HG03342 (cell line): Measurements from ENCODE around the gene TMEM62.
"Not testable (repeated sequence)": the region's sequence is repeated elsewhere in the genome, so short reads cannot be mapped to it uniquely, and the experiment has no call there.

ENCODE experiments used
- ATAC-seq: cut with Tn5 transposase; IDR thresholded peaks from one replicate; pipeline ENCODE4 v1.9.1; 2021; ENCODE audit warnings: mild to moderate bottlenecking, moderate library complexity; ENCODE audit not compliant: unreplicated experiment

Gene TMEM62

DNA sequence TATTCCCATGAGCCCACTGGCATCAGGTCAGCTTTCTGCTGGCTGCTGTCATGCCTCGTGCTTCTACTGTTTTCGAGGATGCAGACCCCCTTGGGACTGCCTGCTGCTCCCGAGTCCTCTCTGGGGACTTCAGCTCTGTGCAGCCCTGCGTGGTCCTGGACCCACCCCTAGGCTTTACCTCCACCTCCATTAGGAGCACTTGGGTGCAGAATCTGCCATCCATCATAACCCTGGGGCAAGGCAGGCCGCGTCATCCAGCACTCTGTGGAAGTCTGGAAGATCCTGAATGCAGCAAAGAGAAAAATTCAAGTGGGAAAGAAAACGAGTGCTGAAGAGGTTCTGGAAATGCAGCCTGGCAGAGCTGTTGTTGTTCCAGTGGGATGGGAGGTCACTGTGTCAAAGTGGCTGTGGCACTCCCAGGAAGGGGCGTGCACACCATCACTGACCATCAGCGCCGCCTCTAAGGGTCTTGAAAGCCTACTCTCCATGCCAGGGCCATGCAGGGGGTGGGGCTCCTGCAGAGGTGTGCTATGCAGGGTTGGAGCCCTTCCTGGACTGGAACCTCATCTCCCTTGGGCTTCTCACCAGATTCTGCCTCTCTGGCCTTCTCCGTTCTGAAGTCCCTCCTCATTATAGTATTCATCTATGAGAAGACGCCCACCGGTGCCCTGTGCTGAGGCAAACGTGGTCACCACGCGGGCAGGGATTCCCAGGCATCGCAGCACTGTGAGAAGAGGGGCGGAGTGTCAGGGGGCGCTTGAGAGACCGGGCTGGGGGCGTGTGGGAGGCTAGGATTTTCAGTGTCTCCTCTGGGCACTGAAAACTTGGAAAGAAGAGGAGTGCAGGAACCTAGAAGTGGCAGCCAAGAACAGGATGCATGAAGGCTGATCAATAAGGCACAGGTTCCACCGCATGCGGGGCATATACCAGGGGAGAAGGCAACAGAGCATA, 74.9 kb downstream of the TMEM62 start:
- ATAC-seq = no peak

DNA sequence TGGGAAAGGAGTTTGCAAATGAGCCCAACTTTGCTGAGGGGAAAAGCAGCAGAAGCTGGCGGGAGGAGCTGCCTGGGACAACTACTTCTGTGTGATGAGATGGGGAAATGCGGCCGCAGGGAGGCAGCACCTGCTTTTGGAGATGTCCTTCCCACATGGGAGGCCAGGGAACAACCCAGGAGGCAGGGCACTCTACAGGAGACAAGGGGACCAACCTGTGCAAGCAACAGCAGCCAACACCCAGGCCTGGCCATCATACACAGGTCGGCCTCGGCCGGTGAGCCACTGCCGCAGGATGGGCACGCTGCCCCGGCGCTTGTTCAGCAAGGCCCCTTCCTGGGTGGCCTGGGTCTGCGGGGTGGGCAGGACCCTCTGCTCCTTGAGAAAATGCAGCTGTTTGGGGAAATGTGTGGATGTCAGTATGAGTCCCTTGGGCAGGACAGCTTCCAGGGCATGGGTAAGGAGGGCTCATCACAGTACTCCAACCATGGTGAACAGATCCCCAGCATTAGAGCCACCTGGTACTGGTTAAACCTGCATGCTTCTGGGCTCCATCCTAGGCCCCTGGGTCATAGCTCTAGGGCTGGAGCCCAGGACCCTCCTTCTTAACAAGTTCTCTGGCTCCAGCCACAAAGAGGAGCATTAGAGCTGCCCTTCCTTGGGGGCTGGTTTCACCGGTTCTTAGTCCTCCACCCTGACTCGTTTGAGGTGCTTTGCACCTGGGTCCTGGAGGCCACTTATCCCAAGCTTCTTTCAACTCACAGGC, 75.9 kb downstream of the TMEM62 start:
- no peak for ATAC-seq

DNA sequence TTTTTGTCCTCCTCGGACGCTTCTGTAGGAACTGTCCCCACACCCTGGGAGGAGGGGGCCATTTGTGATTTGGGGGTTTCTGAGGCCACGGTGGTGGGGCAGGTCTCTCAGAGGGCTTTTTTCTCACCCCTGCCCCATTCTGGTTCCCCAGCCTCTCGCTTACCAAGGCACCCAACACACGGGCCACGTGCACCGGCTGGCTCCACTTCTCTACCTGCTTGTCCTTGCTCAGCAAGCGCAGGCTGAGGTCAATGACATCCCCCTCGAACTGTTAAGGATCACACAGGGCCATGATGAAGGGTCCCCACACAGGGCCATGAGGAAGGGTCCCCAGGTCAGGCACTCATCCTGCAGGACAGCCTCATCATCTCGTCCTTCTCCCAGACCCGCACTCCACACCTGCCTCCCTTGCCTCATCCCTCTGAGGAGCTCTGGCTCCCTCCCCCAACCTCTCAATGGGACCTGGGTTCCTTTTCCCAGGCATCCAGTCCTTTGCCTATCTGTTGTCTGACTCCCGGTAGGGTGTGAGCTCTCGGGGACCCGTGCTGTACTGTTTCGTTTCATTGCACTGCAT, 76.9 kb downstream of the TMEM62 start:
- no peak for ATAC-seq

DNA sequence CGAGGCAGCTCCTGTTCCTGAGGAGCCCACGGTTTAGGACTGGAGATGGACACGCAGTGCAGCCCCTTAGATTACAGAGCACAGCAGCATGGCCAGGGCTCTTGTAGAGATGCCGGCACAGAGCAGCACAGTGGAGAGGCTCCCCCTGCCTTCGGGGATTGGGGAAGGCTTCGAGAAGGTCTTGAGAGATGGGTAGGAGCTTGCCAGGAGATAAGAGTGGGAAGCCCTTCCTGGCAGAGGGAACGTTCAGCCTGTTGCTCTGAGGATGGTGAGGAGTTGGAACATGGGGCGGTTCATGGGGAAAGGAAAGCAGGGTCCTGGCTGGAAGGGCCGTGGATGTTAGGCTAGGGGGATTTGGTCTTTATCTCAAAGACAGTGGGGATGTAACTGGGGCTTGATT, 77.4 kb downstream of the TMEM62 start:
- no peak for ATAC-seq

DNA sequence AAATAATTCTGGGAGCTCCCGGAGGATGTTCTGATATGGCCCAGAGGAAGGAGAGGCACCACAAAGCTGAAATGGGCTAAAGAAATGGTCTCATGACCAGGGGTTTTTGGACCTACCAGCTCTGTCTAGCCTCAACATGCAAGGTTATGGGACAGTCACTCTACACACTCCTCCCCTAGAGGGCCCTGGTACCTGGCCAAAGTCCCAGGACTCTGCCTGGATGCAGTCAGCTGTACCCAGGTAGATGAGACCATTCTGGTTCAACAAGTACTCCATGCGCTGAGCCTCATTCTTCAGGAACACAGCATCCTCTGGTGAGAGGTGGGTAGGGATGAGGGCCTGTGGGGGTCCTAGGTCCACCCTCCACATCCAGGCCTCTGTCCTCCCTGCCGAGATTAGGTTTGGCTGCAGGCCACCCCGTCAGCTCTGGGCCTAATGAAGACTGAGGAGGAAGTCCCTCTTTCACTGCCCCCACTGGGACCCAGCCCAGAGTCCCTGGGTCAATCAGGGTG, 77.9 kb downstream of the TMEM62 start:
- ATAC-seq = no peak

DNA sequence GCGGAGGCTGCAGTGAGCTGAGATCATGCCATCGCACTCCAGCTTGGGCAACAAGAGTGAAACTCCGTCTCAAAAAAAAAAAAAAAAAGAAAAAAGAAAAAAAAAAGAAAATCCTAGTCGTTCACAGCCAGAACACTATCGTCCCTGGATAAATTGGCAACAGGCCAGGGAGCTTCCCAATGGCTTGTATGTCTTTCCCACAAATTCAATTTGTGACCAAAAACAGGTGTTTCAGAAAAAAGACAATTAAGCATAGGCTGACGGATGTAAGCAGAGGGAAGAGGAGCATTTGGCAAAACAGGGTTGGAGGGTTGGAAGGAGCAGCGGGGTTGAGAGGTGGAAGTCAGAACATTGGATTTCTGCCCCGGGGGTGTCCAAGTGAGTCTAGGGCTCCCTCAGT, 78.9 kb downstream of the TMEM62 start:
- ATAC-seq = no peak

DNA sequence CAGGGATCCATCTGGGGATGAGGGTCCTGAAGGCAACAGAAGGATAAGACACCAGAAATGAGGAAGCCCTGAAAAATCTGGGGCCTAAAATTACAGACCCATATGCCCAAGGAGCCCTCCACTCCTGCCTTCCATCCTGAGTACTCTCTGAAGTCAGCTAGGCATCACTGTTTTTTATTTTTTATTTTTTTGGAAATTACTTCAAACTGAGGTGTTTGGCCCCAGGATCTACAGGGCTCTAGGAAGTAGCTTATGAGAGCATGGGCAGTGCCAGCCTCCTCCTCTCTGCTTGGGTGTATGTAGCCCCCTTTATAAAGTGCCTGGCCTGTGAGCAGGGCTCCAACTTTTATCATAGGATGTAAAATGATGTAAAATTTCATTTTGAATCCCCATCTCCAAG, 79.6 kb downstream of the TMEM62 start:
- no peak for ATAC-seq

DNA sequence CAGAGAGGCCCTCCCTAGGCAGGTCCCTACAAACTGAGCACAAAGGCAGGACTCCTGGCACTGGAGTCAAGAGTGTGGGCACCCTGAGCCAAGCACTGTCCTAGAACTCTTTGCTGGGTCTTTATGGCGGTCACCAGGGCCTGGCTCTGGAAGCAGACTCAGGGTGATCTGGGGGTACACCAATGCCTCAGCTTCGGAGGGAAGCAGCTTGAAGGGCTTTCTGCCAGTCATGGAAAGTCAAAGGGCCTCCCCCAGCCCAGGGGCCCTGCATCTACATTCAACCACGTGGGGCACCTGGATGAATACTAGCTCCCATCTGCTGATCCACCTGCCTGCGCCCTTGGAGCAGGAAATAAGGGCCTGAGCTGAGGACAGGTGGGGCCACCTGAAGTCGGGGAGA, 80.1 kb downstream of the TMEM62 start:
- no peak for ATAC-seq

DNA sequence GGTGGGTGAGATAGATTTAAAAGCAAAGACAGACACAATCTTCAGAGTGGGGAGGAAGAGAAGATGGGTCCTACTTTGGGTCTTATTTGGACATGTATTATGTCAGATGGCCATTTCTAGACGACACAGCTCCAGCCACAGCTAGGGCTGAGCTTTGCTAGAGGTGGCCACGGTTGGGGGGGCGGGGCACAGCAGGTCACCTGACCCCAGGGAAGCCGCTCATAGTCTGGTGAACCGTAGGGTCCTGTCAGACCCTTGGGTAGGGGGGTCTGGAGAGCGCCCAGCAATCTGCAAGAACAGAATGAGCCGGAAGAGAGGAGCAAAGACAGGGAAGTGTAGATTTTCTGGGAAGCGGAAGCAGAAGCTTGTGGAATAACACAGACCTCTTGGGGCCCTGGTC, 80.8 kb downstream of the TMEM62 start:
- ATAC-seq = no peak

DNA sequence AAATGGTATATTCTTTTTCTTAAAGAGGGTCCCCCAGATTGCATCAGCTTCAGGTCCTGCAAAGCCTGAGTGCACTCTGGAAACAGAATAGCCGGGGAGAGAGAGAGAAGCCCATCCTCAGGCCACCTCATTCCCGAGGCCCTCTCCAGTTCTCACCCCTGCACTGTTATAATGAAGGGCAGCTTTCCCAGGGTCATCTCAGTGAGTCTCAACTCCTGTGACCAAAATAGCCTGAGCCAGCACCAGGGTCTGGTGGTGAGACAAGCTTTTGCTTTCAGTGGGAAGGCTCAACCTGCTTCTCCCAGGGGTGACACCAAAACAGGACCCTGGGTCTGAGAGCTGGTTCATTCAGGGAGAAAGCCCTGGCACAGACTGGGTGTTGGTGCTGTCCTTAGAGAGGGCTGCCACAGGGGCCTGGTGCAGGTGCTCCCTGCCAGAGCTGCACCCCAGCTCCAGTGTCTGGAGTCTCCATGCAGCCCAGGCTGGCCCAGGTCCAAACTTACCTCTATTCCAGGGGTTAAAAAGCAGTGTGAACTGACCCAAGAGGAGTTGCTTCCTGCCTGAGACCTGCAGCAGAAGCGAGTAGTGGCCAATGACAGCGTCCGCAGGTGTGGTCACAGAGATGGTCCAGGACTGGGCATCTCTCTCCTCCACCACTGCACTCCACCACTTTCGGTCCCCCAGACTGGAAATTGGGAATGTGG, 81.4 kb downstream of the TMEM62 start:
- ATAC-seq = no peak

DNA sequence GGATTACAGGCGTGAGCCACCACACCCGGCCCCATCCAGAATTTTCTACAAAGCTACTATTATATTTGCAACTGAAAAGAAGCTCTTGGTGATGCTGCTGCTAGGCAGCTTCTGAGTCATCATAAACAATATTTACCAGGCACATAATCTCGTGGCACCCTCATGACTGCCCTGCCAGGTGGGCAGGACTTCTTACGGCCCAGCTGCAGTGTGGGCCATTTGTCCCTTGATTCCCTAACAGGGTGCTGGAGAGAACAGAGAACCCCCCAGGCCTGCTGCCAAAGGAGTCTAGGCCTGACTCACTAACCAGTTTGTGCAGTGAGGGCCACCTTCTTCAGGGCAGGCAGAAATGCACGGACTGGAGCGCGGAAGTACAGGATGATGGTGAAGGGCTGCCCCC, 82.6 kb downstream of the TMEM62 start:
- no peak for ATAC-seq

DNA sequence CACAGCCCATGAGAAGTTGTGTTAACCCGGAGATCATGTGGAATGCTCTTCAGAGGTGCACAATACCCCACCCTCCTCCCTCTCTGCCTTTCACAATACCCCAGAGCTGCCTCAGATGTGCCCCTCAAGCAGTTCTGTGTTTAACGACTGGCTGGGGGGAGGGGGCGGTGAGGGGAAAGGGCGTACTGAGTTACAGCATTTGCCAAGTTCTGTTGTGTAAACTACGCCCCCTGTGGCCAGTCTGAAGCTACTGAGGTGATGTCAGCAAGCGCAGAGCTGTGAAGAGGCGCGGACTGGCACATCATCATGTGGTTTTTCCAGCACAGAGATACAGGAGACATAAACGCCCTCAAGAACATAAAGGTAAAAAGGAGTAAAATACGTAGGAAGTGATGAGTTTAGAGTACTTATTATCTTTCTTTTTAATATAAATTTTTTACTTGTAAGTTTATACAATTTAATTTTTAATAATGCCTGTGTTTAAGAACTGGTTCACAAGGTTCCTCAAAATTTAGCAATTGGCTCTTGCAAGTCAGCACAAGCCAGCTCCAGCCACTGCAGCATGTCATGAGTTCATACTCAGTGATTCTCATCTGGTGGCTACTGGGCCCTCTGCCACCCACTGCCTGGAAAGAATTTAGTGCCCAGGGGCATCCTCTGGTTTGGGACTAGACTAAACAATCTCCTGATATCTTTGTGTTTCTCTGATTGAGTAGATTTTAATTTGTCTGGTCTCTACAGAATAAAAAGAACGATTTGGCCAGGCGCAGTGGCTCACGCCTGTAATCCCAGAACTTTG, 85.7 kb downstream of the TMEM62 start:
- ATAC-seq = no peak

DNA sequence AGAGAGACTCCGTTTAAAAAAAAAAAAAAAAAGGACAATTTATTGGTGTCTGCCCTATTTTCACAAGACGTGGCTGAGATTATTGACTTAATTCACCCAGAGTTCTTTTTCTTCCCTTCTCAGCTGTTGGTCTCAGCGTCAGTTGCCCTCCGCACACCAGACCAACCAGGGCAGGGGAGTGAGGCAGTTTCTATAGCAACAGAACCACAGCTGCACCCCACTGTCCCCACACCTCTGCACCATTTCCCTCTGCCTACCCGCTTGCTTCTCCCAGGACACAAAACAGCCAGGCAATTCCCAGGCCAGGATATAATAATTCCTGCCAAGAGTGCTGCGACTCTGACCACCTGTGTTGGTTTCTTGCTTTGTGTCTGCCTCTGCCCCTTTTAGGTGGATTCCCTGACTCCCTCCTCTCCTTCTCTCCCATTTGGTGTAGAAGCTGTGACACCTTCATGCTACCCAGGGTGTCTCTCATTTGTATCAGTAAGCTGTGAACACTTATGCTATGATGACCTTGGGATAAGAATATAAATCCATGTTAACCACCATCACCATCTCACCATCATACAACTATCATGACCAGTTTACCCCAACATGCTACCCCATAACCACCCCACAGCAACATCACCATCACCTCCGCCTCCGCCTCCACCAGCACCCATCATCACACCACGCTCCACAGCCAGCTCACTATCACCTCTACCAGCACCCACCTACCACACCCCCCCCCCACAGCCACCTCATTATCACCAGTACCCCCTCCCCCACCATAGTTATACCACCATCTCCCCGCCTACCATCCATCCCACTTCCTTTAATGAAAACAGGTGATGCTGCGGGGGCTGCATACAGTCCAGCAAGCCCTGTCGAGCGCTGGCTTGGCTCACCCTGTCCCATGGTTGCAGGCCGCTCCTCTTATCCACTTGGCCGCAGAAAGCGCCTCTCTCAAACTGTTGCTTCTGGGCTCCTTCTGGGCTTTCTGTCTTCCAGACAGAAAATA, 86.8 kb downstream of the TMEM62 start:
- ATAC-seq = no peak

DNA sequence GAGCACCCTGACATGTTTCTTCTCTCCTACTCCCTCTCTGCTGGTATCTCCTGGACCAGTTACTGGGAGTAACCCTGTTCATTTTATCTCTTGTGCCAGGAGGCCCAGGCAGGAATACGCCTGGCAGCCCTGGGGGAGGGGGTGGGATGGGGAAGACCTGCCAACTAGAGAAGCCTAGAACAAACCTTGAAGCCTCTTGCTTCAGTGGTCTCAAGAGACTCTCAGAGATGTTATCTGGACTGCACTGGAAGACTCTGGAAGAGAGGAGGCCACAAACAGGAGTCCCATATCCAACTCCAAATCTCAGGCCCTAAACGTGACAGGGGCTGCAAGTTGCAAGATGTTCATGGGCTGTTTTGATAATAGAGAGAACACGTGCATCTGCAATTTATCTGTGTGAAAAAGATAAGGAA, 87.6 kb downstream of the TMEM62 start, which contains the start of gene EPB42:
TSS of gene EPB42 (minus strand) at position 28 of the 413 bp plus-strand sequence. CDS start 193 bp downstream, outside the sequence.
- ATAC-seq = no peak

DNA sequence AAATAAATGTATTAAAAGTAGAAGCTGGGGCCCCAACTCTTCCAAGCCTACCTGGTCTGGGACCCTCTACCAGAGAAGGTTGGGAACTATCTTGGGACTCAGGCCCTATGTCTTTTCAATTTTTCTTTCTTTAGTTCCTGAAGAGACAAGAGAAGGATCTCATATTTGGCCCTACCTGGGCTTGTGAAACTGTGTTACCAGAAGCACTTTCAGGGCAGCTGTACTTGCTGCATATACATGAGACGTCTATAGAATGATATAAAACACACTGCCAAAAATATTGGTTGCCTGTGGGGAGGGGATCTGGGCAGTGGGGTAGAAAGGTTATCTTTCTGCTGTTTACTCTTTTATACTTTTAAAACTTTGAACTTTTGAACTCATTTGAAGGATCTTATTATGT, 88.0 kb downstream of the TMEM62 start:
- ATAC-seq = no peak

DNA sequence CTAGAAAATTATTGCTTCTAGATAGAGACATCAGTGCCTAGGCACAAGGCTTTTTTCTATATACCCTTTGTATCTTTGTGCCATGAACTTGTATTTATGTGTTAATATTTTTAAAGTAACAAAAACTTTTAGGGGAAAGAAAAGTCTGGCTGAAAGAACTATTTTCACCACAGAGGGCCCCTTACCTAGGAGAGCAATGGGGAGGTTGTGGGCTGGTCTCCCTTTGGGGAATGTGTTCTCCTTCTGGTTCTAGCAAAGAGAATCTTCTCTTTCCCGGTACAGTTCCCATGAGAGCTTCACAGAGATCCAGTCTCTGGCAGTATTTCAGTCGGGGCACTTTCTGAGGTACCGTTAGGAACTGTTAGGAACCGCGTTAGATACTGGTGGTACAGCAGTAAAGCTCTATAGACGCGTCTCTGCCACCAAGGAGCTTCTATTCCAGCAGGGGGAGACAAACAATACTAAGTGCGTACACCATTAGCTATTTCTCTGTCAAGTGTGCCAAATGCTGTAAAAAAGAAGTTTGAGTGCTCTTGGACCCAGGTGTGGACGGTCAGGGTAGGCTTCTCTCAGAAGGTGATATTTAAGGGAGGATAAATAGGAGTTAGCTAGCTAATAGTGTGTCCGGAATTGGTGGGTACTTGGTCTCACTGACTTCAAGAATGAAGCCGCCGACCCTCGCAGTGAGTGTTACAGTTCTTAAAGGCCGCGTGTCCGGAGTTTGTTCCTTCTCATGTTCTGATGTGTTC, 92.0 kb downstream of the TMEM62 start:
- ATAC-seq = no peak

DNA sequence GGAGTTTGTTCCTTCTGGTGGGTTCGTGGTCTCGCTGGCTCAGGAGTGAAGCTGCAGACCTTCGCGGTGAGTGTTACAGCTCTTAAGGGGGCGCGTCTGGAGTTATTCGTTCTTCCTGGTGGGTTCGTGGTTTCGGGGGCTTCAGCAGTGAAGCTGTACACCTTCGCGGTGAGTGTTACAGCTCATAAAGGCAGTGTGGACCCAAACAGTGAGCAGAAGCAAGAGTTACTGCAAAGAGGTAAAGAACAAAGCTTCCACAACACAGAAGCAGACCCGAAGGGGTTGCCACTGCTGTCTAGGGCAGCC, 92.5 kb downstream of the TMEM62 start:
- not testable (repeated sequence) for ATAC-seq
